ENCODE measurements around the gene TAMM41. TPM values are rescaled to one million over a fixed set of nuclear protein-coding genes. Genes with fewer than 3 reads are reported as not detected.
A peak's percentile ranks its signal among the peaks of the same experiment; 100 is the strongest.

The TAMM41 gene
- total and polyA plus RNA-seq, 2 donors (not counting 1 experiment from before 2014, with no cell fraction given) = 5.6 to 9.0 TPM

GRCh38 chr3:11770477-11771391 lies 76.0 kb downstream of the TAMM41 start:
- Histone ChIP-seq H3K4me2 (ENCODE audit: extremely low read depth, insufficient read depth, low read length) (peak overlapping the region; percentile 88), H3K4me3 (replicated peaks in 1 of 4; ENCODE audit: control extremely low read depth in 1 of 4, insufficient read depth in 1 of 4, low read depth in 3 of 4, low read length in 4 of 4) (peak overlapping the region in 2 of 4 experiments; percentile 15), H3K9ac (ENCODE audit: insufficient read depth, low read length) (no peak overlapping the region)

GRCh38 chr3:11769704-11770476 lies 76.8 kb downstream of the TAMM41 start:
- H3K4me1 ChIP-seq (ENCODE audit: control insufficient read depth, extremely low read depth, insufficient read depth, low read length) = peaks cover 6% of the 10 kb centered on the region
- TF ChIP-seq EZH2 (IDR thresholded peaks at IDR 0.05; ENCODE audit: low read length, missing control alignments) (no peak), CTCF (conservative IDR thresholded peaks at IDR 0.05 in 1 of 2, IDR thresholded peaks at IDR 0.05 in 1 of 2; ENCODE audit: low read depth in 1 of 2, low read length in 2 of 2) (no peak)
- no peaks in the 10 kb centered on the region for H3K9me3 ChIP-seq (ENCODE audit: control insufficient read depth, insufficient read depth, low read depth, low read length)
- no peak overlapping the region for H3K27ac ChIP-seq (ENCODE audit: insufficient read depth, low read length)
- no peak overlapping the region for H2AFZ ChIP-seq (ENCODE audit: low read length)
- DNase-seq (ENCODE audit: low read depth in 2 of 2) = no peak
- H3K9ac ChIP-seq (ENCODE audit: insufficient read depth, low read length) = no peak overlapping the region
- H3K27me3 ChIP-seq (ENCODE audit: control insufficient read depth, insufficient read depth, low read length) = peaks cover 4% of the 10 kb centered on the region
- H3K4me3 ChIP-seq (replicated peaks in 1 of 4; ENCODE audit: control extremely low read depth in 1 of 4, insufficient read depth in 1 of 4, low read depth in 3 of 4, low read length in 4 of 4) = peak overlapping the region in 2 of 4 experiments; percentile 15
- peak overlapping the region; percentile 88 for H3K4me2 ChIP-seq (ENCODE audit: extremely low read depth, insufficient read depth, low read length)
- no peaks in the 10 kb centered on the region for H4K20me1 ChIP-seq (ENCODE audit: control insufficient read depth, extremely low read depth, insufficient read depth, low read length)
- H3K79me2 ChIP-seq (ENCODE audit: control insufficient read depth, insufficient read depth, low read length) = no peaks in the 10 kb centered on the region
- no peaks in the 10 kb centered on the region for H3K36me3 ChIP-seq (ENCODE audit: control insufficient read depth, insufficient read depth, low read length)

More at GRCh38 chr3:11770477-11771391, 76.0 kb downstream of the TAMM41 start:
- Histone ChIP-seq H2AFZ (ENCODE audit: low read length) (peak overlapping the region; percentile 43), H3K36me3 (ENCODE audit: control insufficient read depth, insufficient read depth, low read length) (no peaks in the 10 kb centered on the region), H3K27me3 (ENCODE audit: control insufficient read depth, insufficient read depth, low read length) (peaks cover 4% of the 10 kb centered on the region), H3K4me1 (ENCODE audit: control insufficient read depth, extremely low read depth, insufficient read depth, low read length) (peaks cover 6% of the 10 kb centered on the region), H3K9me3 (ENCODE audit: control insufficient read depth, insufficient read depth, low read depth, low read length) (no peaks in the 10 kb centered on the region), H4K20me1 (ENCODE audit: control insufficient read depth, extremely low read depth, insufficient read depth, low read length) (no peaks in the 10 kb centered on the region), H3K79me2 (ENCODE audit: control insufficient read depth, insufficient read depth, low read length) (no peaks in the 10 kb centered on the region), H3K27ac (ENCODE audit: insufficient read depth, low read length) (no peak overlapping the region)
- peak; percentile 82 to 90 for DNase-seq (ENCODE audit: low read depth in 2 of 2)
- no peak for TF ChIP-seq EZH2 (IDR thresholded peaks at IDR 0.05; ENCODE audit: low read length, missing control alignments)
- no peak for TF ChIP-seq CTCF (conservative IDR thresholded peaks at IDR 0.05 in 1 of 2, IDR thresholded peaks at IDR 0.05 in 1 of 2; ENCODE audit: low read depth in 1 of 2, low read length in 2 of 2)

GRCh38 chr3:11768604-11769003 lies 78.1 kb downstream of the TAMM41 start:
- no peak overlapping the region for H3K4me3 ChIP-seq (replicated peaks in 1 of 4; ENCODE audit: control extremely low read depth in 1 of 4, insufficient read depth in 1 of 4, low read depth in 3 of 4, low read length in 4 of 4)
- no peak overlapping the region for H2AFZ ChIP-seq (ENCODE audit: low read length)
- no peak overlapping the region for H3K4me2 ChIP-seq (ENCODE audit: extremely low read depth, insufficient read depth, low read length)
- H3K27ac ChIP-seq (ENCODE audit: insufficient read depth, low read length) = no peak overlapping the region
- H3K36me3 ChIP-seq (ENCODE audit: control insufficient read depth, insufficient read depth, low read length) = no peaks in the 10 kb centered on the region
- TF ChIP-seq CTCF (conservative IDR thresholded peaks at IDR 0.05 in 1 of 2, IDR thresholded peaks at IDR 0.05 in 1 of 2; ENCODE audit: low read depth in 1 of 2, low read length in 2 of 2) (no peak), EZH2 (IDR thresholded peaks at IDR 0.05; ENCODE audit: low read length, missing control alignments) (no peak)
- peaks cover 6% of the 10 kb centered on the region for H3K4me1 ChIP-seq (ENCODE audit: control insufficient read depth, extremely low read depth, insufficient read depth, low read length)
- no peak for DNase-seq (ENCODE audit: low read depth in 2 of 2)
- H3K79me2 ChIP-seq (ENCODE audit: control insufficient read depth, insufficient read depth, low read length) = no peaks in the 10 kb centered on the region
- peaks cover 4% of the 10 kb centered on the region for H3K27me3 ChIP-seq (ENCODE audit: control insufficient read depth, insufficient read depth, low read length)
- no peaks in the 10 kb centered on the region for H3K9me3 ChIP-seq (ENCODE audit: control insufficient read depth, insufficient read depth, low read depth, low read length)
- no peaks in the 10 kb centered on the region for H4K20me1 ChIP-seq (ENCODE audit: control insufficient read depth, extremely low read depth, insufficient read depth, low read length)
- no peak overlapping the region for H3K9ac ChIP-seq (ENCODE audit: insufficient read depth, low read length)
